Activated CD4-positive, alpha-beta T cell treated with anti-CD3 and anti-CD28 coated beads, Interleukin-2, amount 50 U/mL, for 48 hours (primary cell): Measurements from ENCODE around the gene DOLPP1.
A peak's percentile ranks its signal among the peaks of the same experiment; 100 is the strongest.
"Not testable (repeated sequence)": the region's sequence is repeated elsewhere in the genome, so short reads cannot be mapped to it uniquely, and the experiment has no call there.

ENCODE experiments used
- DNase-seq, 2 experiments: peaks; one replicate each; pipeline ENCODE4 v3.0.0-alpha.2; 2020

DOLPP1 gene

GRCh38 chr9:129113645-129114304 is 32.9 kb downstream of the DOLPP1 start:
- DNase-seq = no peak

DNA sequence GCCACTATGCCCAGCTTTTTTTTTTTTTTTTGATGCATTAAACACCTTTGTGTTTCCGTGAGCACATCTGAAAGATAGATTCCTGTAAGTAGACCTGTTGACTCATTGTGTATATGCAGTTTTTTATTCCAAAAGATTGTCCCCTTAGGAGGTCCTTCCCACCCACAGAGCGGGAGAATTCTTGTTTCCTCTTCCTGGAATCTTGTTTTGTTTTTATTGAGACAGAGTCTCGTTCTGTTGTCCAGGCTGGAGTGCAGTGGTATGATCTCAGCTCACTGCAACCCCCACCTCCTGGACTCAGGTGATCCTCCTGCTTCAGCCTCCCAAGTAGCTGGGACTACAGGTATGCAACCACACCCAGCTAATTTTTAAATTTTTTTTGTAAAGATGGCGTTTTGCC is 37.9 kb downstream of the DOLPP1 start:
- DNase-seq = no peak

DNA sequence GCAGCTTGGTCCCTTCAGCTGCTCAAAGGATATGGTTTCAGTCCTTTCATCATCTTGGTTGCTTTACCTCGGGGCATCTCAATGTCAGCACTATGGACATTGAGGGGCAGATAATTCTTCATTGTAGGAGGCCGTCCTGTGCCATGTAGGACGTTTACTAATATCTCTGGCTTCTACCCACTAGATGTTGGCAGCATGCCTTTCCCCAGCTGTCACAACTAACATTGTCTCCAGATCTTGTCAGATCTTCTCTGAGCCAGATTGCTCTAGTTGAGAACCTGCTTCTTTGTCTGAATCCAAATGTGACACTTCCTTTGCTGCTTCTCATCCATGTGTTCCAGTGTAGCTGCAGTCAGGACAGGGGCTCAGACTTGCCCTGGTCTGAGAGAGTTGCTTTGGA is 40.6 kb downstream of the DOLPP1 start:
- no peak for DNase-seq

DNA sequence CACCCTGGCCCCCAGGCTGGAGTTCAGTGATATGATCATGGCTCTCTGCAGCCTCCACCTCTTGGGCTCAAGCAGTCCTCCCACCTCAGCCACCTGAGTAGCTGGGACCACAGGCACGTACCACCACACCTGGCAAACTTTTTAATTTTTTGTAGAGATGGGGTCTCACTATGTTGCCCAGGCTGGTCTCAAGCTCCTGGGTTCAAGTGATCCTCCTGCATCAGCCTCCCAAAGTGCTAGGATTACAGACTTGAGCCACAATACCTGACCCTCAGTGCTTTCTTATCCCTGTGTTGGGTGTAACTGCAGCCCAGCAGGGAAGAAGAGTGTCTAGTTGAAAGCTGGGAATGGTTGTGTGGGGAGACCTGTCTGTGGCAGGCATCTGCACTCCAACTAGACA is 41.2 kb downstream of the DOLPP1 start:
- DNase-seq = no peak

DNA sequence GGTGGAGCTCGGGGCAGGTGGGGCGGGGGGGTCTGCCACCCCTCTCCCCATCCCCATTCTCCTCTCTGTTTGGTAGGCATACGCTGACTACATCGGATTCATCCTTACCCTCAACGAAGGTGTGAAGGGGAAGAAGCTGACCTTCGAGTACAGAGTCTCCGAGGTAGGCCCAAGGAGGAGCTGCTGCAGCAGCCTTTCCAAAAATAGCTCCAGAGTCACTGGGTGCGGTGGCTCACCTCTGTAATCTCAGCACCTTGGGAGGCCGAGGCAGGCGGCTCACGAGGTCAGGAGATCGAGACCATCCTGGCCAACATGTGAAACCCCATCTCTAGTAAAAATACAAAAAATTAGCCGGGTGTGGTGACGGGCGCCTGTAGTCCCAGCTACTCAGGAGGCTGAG is 42.1 kb downstream of the DOLPP1 start:
- DNase-seq = not testable (repeated sequence)

GRCh38 chr9:129124506-129125069 is 43.7 kb downstream of the DOLPP1 start:
- no peak for DNase-seq

DNA sequence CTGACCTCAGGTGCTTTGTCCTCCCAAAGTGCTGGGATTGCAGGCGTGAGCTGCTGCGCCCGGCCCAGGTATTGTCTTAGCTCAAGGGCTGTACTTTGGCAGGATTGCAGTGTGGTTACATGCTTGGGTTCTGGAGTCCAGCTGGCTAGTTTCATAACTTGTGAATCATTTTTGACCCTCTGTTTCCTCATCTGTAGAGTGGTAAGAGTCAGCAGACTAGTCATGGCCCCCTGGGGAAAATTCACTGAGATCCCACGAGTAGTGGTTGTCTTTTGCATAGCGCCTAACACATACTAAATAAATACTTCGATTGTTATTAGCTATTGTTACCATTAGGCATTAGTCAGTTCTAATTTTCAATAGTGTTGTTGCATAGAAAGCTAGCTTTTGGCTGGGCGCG is 44.6 kb downstream of the DOLPP1 start:
- DNase-seq = no peak

DNA sequence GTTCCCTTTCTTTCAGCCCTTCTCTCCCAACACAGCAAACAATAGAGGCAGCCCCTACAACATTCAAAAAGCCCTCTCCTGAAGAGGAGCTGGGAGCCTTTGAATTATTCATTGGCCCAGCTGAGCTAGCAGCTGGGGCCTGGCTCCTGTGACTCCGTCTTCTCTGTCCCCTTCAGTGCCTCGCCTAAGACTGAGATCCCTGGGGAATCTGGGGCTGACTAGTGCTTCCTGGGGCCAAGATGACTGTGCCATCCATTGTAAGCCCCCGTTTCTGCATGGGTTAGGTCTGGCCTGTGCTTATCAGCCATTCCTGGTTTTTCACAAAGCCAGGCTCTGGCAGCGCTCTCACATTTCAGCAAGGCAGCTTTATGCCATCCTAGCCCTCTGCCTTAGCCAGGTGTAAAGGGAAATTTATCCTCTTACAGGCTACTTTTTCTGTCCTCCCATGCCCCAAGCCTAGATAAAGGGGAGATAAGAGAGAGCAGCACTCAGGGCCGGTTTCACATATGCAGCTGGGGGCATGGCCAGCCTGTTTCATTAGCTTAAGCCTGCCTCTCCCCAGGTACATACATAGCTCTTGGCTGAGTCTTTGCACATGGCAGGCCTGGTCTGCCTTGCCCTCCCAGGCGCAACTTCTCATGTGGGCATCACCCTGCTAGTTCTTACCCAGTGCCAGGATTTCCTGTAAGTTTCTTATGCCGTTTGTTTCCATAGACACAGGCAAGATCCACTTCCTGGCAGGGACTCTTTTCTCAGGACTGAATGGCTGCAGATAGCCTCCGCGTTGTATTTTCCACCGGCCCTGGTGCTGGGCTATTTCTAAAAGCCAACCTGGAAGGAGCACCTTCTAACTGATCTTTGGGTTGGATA is 46.1 kb downstream of the DOLPP1 start:
- DNase-seq = no peak

DNA sequence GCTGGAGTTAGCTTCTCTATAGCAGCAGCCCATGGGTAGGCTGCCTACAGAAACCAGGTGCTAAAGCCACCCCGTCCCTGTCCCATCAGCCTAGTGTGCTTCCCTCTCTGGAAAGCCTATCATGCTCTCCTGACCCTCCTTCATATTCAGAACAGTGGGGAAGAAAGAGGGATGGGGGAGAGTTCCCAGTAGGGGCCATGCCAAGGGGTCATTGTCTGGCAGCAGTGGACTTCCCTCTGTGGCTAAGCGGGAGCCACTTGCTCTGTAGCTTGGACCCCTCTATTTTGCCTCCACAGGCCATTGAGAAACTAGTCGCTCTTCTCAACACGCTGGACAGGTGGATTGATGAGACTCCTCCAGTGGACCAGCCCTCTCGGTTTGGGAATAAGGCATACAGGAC is 47.8 kb downstream of the DOLPP1 start:
- DNase-seq = no peak

GRCh38 chr9:129130271-129130670 is 49.4 kb downstream of the DOLPP1 start:
- not testable (repeated sequence) for DNase-seq

DNA sequence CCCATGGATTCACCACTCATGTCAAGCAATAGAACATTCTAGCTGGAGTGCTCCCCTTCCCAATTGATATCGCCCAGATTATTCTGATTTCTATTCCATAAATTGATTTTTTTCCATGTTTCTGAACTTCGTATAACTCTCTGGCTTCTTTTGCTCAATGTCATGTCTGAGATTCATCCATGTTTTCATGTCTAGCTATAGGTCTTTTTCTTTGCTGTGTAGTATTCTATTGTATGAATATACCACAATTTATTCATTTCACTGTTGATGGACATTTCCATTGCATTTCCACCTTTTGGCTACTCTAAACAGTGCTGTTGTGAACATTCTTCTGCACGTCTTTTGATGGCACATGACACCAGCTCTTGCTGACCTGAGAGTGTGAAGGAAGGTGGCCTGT is 49.9 kb downstream of the DOLPP1 start:
- no peak for DNase-seq

- peak; percentile 86 to 89 for DNase-seq
These were observed 50.6 kb downstream of the DOLPP1 start for GRCh38 chr9:129131300-129132145.

DNA sequence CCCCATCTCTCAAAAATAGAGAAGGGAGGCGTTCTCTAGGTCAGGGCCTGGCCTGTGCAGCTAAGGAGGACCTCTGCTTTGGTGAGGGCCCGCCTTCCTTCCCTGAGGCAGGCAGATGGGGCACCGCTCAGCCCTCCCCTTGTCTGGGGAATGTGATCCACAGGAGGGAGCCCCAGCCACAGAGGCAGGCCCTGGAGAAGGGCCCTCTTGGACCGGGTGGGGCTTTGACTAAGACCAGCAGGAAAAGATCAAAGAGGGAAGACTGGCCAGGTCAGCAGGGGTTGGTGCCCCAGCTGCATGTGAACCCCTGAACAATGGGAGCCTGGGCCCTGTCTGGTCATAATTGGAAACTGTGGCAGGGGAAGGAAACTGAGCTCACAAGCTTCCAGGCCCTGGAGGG is 52.2 kb downstream of the DOLPP1 start:
- no peak for DNase-seq

DNA sequence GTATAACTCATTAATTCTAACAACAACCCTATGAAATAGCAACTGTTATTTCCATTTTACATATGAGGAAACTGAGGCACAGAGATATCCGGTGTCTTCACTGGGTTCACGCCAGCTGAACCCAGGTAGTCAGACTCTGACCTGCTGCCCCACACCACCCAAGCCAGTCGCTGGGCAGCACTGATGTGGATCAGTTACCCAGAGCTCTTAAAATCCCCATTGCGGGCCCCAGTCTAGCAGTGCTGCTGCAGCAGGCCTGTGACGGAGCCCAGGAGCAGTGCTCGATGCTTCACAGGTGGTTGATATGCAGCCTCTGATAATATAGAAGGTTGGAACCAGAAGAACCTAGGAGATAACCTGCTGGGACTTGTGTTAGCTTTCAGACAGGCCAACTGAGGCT is 54.6 kb downstream of the DOLPP1 start:
- DNase-seq = no peak

DNA sequence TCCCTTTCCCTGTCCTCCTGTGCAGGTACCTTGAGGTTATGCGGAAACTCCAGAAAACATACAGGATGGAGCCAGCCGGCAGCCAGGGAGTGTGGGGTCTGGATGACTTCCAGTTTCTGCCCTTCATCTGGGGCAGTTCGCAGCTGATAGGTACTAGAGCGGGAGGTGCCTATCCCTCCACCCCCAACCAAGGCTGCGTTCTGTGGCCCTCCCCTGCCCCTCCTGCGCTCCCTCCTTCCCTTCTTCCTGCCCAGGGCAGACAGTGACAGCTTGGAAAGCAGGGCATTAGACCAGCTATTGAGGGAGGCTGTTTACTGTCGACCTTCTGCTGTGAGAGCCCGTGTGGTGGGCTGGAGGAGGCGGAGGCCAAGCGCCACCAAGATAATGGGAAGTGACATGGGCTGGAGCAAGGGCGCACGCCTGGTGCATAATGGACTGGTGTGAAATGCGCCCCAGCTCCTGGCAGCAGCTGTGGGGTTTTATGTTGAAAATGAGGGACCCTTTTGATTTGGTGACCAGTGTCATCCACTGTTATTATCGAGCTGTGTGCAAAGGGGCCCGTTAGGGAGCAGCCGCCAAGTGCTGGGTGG is 55.6 kb downstream of the DOLPP1 start:
- DNase-seq = no peak

GRCh38 chr9:129137292-129138143 is 56.6 kb downstream of the DOLPP1 start:
- no peak for DNase-seq

GRCh38 chr9:129138144-129138462 is 57.2 kb downstream of the DOLPP1 start:
- DNase-seq = no peak

DNA sequence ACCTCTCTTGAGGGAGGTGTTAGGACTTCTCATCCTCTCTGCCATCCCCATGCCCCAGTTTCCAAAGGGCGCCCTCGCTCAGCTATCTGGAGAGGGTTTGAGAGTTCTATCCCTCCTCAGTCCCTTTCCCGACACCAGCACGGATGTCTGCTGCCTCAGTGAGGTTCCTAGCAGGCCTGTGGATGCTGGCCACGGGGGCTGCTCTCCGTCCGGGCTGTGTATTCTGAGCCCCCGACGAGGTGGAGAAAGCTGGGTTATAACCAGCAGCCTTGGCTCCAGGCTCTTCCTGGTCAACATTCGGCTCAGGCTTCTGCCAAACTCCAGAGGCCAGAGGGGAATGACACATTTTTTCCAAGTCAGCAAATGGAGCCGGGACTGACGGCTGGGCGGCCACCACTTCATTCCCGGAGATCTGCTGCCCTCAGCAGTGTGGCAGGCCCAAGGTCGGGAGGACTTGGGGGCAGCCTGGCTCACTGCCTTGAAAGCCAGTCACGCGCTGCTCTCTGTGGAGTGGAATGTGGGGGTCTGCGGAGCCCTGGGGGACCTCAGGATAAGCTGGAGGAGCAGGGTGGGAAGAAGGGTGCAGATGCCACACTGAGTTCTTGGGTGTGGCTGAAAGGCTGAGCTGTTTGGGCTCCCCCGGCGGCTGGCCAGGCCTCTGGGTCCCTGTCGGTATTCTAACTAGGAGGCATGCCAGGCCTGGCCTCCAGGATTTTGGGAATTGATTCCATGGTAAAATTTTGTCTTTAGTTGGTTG is 57.7 kb downstream of the DOLPP1 start:
- no peak for DNase-seq

GRCh38 chr9:129139233-129139992 is 58.5 kb downstream of the DOLPP1 start:
- DNase-seq = peak; percentile 75 to 81

GRCh38 chr9:129139993-129140396 is 59.1 kb downstream of the DOLPP1 start:
- DNase-seq = peak; percentile 80 to 85
